SW 1271 (cell line): ENCODE measurements around the gene ALOX5.
"Not testable (repeated sequence)": the region's sequence is repeated elsewhere in the genome, so short reads cannot be mapped to it uniquely, and the experiment has no call there.

Source experiments
- DNase-seq, 2 experiments: peaks; one replicate each; lab custom pipeline; 2025; lab: John Stamatoyannopoulos, UW

ALOX5 gene

DNA sequence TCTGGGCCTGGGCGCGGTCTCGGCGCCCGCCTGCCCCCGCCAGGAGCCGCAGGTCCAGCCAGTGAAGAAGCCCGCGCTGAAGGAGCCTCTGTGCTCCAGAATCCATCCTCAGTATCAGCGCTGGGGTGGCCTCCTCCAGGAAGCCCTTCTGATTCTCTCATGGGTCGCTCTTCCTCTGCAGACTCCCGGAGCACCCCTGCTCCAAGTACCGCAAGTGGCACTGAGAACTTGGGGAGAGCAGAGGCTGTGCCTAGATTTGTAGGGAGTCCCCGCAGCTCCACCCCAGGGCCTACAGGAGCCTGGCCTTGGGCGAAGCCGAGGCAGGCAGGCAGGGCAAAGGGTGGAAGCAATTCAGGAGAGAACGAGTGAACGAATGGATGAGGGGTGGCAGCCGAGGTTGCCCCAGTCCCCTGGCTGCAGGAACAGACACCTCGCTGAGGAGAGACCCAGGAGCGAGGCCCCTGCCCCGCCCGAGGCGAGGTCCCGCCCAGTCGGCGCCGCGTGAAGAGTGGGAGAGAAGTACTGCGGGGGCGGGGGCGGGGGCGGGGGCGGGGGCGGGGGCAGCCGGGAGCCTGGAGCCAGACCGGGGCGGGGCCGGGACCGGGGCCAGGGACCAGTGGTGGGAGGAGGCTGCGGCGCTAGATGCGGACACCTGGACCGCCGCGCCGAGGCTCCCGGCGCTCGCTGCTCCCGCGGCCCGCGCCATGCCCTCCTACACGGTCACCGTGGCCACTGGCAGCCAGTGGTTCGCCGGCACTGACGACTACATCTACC is at the start of gene ALOX5:
Gene ALOX5 (plus strand): TSS at position 641 of the 774 bp plus-strand sequence. CDS start 64 bp downstream, at position 705.
- no peak for DNase-seq

DNA sequence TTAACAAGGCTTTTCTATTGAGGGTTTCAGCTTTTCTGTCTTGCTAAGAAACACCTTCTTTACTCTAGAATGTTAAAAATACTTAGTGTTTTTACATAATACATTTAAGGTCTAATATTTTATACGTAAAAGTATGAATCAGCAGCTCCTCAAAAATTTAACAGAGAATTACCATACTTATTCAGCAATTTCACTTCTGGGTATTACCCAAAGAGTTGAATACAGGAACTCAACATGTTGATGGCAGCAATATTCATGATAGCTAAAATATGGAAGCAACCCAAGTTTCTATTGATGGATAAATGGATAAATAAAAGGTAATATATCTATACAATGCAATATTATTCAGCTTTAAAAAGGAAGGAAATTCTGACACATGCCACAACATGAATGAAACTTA is 48.9 kb upstream of the ALOX5 start:
- no peak for DNase-seq

- not testable (repeated sequence) for DNase-seq
These were observed 47.2 kb upstream of the ALOX5 start for GRCh38 chr10:45326864-45327263.

DNA sequence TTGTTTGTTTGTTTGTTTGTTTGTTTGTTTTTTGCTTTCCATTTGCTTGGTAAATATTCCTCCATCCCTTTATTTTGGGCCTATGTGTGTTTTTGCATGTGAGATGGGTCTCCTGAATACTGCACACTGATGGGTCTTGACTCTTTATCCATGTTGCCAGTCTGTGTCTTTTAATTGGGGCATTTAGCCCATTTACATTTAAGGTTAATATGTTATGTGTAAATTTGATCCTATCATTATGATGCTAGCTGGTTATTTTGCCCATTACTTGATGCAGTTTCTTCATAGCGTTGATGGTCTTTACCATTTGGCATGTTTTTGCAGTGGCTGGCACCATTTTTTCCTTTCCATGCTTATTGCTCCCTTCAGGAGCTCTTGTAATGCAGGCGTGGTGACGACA is 42.2 kb upstream of the ALOX5 start:
- DNase-seq, result not testable (repeated sequence)

GRCh38 chr10:45339894-45340293 is 34.1 kb upstream of the ALOX5 start:
- no peak for DNase-seq

- not testable (repeated sequence) for DNase-seq
These were observed 33.6 kb upstream of the ALOX5 start for GRCh38 chr10:45340420-45340819.

GRCh38 chr10:45346652-45347335 is 27.2 kb upstream of the ALOX5 start:
- not testable (repeated sequence) for DNase-seq

DNA sequence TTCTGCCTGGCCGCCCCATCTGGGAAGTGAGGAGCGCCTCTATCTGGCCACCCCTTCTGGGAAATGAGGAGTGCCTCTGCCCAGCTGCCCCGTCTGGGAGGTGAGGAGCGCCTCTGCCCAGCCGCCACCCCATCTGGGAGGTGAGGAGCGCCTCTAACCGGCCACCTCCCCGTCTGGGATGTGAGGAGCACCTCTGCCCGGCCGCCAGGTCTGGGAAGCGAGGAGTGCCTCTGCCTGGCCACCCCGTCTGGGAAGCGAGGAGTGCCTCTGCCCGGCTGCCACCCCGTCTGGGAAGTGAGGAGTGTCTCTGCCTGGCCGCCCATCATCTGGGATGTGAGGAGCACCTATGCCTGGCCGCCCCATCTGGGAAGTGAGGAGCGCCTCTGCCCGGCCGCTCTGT is 26.6 kb upstream of the ALOX5 start:
- DNase-seq, result not testable (repeated sequence)

DNA sequence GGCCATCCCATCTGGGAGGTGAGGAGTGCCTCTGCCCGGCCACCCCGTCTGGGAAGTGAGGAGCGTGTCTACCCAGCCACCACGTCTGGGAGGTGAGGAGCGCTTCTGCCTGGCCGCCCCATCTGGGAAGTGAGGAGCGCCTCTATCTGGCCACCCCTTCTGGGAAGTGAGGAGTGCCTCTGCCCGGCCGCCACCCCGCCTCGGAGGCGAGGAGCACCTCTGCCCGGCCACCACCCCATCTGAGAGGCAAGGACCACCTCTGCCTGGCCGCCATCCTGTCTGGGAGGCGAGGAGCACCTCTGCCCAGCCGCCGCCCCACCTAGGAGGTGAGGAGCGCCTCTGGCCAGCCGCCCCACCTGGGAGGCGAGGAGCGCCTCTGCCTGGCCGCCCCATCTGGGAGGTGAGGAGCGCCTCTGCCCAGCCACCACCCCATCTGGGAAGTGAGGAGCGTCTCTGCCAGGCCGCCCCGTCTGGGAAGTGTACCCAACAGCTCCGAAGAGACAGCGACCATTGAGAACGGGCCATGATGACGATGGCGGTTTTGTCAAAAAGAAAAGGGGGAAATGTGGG is 25.7 kb upstream of the ALOX5 start:
- not testable (repeated sequence) for DNase-seq

DNA sequence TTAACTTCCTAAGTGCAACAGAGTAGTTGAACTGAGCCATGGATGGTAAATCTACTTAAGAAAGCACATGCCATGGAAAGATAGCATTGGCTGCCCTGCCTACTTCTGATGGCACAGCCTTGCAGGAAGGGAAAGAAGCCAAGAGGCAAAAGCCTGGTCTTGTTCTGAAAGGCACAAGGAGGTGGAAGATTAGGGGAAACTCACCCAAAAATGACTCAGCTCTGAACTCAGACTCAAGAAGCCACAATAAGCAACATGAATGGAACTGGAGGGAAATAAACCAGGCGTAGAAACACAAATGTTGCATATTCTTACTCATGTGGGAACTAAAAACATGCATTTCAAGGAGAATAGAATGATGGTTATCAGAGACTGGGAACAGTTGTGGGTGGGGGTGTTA is 20.8 kb upstream of the ALOX5 start:
- DNase-seq, result no peak

GRCh38 chr10:45354261-45354660 is 19.8 kb upstream of the ALOX5 start:
- DNase-seq, result no peak

DNA sequence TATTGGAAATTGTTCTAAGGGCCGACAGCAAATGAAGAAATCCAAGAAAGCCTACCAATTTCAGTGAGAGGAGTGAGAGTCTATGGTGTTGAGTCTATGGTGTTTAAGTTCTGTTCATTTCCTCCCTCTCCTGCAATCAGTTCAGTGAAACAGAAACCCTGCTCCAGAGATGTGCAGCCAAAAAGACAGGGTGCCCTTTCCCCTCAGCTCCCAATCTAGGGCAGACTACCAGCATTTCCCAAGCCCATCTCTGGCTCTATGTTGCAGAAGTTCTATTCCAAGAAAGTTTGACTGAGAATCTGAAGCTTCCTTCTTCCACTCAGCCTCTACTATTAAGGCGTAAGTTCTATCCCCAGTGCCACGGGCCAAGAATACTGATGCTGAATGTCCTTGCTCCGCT is 18.5 kb upstream of the ALOX5 start:
- no peak for DNase-seq

- DNase-seq, result not testable (repeated sequence)
These were observed 15.1 kb upstream of the ALOX5 start for GRCh38 chr10:45358961-45359360.

DNA sequence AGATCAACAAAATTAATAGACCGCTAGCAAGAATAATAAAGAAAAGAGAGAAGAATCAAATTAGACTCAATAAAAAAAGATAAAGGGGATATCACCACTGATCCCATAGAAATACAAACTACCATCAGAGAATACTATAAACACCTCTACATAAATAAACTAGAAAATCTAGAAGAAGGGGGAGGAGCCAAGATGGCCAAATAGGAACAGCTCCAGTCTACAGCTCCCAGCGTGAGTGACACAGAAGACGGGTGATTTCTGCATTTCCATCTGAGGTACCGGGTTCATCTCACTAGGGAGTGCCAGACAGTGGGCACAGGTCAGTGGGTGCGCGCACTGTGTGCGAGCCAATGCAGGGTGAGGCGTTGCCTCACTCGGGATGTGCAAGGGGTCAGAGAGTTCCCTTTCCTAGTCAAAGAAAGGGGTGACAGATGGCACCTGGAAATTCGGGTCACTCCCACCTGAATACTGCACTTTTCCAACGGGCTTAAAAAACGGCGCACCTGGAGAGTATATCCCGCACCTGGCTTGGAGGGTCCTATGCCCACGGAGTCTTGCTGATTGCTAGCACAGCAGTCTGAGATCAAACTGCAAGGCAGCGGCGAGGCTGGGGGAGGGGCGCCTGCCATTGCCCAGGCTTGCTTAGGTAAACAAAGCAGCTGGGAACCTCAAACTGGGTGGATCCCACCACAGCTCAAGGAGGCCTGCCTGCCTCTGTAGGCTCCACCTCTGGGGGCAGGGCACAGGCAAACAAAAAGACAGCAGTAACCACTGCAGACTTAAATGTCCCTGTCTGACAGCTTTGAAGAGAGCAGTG is 11.8 kb upstream of the ALOX5 start:
- not testable (repeated sequence) for DNase-seq

DNA sequence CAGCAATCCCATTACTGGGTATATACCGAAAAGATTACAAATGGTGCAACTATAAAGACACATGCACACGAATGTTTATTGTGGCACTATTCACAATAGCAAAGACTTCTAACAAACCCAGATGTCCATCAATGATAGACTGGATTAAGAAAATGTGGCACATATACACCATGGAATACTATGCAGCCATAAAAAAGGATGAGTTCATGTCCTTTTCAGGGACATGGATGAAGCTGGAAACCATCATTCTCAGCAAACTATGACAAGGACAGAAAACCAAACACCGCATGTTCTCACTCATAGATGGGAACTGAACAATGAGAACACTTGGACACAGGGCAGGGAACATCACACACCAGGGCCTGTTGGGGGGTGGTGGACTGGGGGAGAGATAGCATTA is 6.4 kb upstream of the ALOX5 start:
- DNase-seq, result not testable (repeated sequence)

DNA sequence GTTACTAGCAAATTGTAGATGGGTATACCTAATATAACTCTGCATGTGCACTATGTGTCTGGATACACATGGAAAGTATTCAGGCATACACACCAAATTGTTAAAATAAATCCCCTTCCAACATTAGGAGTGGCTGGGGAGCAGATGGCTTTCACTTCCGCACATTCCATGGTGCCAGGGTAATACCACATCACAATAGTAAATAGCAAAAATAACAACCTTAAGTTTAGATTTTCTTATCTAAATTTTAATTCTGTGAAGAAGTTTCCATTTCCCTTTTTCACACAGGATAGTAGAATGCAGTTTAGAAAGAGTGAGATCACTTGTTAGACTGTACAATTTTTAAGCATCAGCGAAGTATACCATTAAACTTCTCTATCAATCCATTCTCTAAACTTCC is 5.8 kb upstream of the ALOX5 start:
- no peak for DNase-seq

- no peak for DNase-seq
These were observed 3.6 kb upstream of the ALOX5 start for GRCh38 chr10:45370202-45370955.

DNA sequence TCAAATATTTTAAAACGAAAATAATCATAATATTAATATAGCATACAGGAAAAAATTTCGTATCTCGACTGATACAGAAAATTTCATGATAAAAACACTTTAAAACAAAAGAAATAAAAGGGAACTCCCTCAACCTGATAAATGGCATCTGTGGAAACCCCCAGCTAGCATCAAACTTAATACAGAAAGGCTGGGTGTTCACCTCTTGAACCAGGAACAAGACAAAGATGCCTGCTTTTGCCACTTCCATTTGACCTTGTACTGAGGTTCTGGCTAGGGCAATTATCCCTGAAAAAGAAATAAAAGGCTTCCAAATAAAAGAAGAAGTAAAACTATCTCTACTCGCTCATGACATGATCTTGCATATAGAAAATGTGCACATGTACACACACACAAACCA is 2.5 kb upstream of the ALOX5 start:
- DNase-seq, result no peak

GRCh38 chr10:45372251-45372951 is 1.6 kb upstream of the ALOX5 start:
- DNase-seq, result no peak

- no peak for DNase-seq
These were observed 927 bp upstream of the ALOX5 start for GRCh38 chr10:45373003-45373575.
